ENCODE measurements around the gene RIPOR2. TPM values are rescaled to one million over a fixed set of nuclear protein-coding genes. Genes with fewer than 3 reads are reported as not detected.
"Not testable (repeated sequence)": the region's sequence is repeated elsewhere in the genome, so short reads cannot be mapped to it uniquely, and the experiment has no call there.

RIPOR2 gene
- total RNA-seq, 1 experiment from 2014 or later = not detected

DNA sequence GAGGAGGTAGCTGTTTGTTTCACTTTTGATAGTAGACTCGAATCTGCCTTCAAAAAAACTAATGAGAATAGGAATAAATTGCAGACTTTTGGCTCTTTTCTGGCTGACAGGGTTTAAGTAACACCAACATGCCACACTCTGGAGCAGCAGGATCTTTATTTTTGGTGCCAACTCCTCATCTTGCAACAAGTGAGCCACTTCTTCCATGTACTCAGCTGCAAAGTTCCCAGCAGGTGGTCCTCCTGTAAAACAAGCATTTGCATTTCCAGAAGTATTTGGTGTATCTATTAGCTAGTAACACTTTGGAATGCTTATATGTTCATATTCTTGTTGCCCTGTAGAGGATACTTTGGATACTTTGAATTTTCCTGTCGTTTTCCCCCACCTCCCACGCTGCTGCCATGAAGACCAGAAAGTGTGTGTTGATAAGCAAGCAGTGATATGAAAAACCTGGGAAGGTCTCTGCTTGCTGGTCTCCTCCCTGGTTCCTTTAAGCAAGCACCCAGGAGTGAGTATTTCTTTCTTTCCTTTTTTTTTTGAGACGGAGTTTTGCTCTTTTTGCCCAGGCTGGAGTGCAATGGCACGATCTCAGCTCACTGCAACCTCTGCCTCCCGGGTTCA, 138.1 kb downstream of the RIPOR2 start:
- in situ Hi-C loops (cut with HindIII; ENCODE audit: low sequenced_read_pairs) = no loop called here
- no peak for DNase-seq (ENCODE audit: low spot score)

DNA sequence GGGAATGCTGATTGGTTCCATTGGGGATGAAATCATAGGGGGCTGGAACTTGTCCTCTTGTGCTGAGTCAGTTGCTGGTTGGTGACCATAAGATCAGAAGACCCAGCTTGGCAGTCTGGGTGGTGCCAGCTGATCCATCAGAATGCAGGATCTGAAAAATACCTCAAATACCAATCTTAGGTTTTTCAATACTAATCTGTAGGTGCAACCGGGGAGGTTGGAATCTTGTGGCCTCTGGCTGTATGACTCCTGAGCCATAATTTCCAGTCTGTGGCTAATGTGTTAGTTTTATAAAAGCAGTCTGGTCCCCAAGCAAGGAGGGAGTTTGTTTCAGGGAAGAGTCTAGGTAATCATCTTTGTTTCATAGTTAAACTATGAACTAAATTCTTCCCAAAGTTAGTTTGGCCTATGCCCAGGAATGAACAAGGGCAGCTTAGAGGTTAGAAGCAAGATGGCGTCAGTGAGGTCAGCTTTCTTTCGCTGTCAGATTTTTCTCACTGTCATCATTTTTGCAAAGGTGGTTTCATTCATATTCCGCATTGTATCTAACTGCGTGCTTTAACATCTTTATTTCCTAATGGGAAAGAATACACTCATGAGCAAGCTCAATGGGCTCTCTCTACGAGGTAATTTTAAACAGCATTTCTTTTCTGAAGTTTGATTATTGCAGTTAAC, 139.0 kb downstream of the RIPOR2 start:
- in situ Hi-C loops (cut with HindIII; ENCODE audit: low sequenced_read_pairs) = no loop called here
- DNase-seq (ENCODE audit: low spot score) = no peak

DNA sequence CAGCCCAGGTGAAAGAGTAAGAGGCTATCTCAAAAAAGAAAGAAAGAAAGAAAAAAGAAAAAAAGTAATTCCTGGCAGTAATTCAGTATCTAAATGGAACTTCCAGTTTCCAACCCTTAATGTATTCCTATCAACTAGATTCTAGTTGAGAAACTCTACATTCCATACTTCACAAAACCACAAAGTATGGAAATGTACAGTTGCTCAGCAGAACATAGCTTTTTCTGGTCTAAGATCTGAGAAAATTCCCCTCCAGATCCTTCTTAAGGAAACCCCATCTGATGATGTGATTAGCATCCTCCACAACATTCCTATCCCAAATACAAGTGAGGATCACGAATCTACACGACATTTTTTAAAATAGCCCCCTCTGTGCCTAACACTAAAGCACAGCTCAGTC, 140.7 kb downstream of the RIPOR2 start:
- no peak for DNase-seq (ENCODE audit: low spot score)
- in situ Hi-C loops (cut with HindIII; ENCODE audit: low sequenced_read_pairs) = no loop called here

DNA sequence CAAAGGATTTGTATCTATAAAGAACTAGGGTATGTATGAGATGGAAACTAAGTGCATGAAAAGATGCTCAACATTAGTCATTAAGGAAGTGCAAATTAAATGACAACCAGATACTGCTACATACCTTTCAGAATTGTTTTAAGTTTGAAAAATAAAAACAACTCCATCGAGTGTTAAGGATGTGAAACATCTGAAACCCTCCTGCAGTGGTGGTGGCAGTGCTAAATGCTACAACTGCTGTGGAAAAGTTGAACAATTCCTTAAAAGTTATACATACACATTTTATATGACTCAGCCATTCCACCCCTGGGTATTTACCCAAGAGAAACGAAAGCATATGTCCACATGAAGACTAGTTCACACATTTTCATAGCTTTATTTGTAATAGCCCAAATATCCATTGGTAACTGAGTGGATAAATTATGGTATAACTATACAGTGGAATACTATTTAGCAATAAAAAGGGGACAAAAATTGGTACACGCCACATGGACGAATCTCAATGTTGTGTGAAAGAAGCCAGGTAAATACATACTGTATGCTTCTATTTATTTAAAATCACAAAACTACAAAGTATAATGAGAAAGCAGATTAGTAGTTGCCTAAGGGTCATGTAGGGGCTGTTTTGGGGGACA, 147.6 kb downstream of the RIPOR2 start:
- in situ Hi-C loops (cut with HindIII; ENCODE audit: low sequenced_read_pairs) = no loop called here
- DNase-seq (ENCODE audit: low spot score) = no peak

DNA sequence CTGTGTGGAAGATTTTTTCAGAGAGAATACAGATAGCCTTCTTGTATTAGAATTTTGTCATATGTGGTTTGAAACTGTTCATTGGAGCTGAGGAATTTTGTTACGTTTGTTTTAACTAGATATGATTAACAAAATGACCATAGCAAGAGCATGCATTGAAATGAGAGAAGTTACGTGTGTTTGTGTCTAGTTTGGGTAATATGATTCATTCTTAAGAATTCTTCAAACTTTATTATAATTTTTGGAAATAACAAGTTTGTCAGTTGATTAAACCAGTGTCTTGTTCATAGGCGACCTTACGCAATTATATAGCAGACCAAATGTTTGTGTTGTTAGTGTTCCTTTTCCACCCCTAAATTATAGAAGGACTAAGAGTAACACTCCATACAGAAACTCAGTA, 155.6 kb downstream of the RIPOR2 start:
- DNase-seq (ENCODE audit: low spot score) = no peak
- in situ Hi-C loops (cut with HindIII; ENCODE audit: low sequenced_read_pairs) = no loop called here

DNA sequence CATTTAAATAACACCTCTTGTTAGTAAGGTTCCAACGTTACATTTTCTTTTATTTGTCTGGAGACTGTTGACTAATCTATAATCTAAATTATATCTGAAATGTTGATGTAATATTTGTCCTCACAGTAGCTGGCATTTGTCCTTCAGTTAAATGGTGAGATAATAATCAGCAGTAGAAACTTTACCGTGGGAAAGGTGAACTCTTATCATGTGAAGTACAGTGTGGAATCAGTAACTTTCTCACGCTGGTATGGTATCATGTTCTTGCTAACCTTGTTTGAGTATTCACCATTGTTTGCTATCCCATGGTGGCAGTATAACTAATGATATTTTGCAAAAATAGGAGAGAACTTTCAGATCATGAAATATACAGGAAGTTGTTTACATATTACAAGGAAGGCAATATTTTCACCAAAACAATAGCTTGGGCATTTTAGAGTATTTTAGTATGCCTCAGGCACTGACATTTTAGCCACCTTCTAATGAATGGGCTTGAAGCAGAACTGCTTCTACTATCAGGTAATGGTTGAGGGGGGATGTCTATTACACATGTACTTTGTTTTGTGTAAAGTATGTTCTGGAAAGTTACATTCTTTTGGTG, 156.2 kb downstream of the RIPOR2 start:
- DNase-seq (ENCODE audit: low spot score) = no peak
- in situ Hi-C loops (cut with HindIII; ENCODE audit: low sequenced_read_pairs) = no loop called here

DNA sequence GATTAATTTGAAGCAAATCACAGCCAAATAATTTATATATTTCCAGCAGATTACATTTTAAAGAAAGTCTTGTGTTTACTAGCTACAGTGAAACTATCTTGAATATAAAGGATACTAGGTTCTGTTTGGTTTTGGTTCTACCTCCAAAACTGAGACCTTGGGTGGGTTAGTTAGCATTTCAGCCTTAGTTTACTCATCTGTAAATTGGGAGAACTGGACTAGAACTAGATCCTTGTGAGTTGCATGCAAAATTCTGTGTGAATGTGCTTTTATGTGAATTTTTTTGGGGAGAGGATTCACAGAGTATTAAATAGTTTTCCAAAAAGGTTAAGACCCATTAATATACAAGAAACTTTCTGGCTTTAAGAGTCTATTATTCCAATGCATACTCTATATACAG, 156.9 kb downstream of the RIPOR2 start:
- no peak for DNase-seq (ENCODE audit: low spot score)
- in situ Hi-C loops (cut with HindIII; ENCODE audit: low sequenced_read_pairs) = no loop called here

DNA sequence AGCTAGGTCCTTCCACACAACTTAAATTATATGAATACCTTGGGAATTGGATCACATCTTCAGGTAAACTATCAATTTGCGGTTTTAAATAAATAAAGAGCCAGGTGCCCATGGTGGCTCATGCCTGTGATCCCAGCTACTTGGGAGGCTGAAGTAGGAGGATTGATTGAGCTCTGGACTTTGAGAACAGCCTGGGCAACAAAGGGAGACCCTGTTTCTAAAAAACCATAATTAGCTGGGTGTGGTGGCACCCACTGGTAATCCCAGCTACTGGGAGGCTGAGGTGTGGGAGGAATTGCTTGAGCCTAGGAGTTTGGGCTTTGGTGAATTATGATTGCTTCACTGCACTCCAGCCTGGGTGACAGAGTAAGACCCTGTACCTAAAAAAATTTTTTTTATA, 157.6 kb downstream of the RIPOR2 start:
- in situ Hi-C loops (cut with HindIII; ENCODE audit: low sequenced_read_pairs) = no loop called here
- DNase-seq (ENCODE audit: low spot score) = no peak

DNA sequence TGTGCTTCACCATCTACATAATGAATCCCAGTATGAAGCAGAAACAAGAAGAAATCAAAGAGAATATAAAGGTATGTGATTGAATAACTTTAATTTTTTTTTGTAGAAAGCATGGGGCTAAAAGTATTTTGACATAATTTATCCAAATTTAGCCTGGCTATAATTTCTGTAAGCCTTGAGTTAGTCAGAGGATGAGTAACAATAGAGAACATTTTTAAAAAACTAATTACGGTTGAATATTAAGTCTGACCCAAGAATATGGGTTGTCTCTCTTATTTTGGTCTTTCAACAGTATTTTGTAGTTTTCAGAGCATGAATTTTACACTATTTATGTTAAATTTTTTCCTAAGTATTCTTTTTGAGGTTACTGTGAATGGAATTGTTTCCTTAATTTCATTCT, 158.5 kb downstream of the RIPOR2 start:
- no peak for DNase-seq (ENCODE audit: low spot score)
- in situ Hi-C loops (cut with HindIII; ENCODE audit: low sequenced_read_pairs) = no loop called here

DNA sequence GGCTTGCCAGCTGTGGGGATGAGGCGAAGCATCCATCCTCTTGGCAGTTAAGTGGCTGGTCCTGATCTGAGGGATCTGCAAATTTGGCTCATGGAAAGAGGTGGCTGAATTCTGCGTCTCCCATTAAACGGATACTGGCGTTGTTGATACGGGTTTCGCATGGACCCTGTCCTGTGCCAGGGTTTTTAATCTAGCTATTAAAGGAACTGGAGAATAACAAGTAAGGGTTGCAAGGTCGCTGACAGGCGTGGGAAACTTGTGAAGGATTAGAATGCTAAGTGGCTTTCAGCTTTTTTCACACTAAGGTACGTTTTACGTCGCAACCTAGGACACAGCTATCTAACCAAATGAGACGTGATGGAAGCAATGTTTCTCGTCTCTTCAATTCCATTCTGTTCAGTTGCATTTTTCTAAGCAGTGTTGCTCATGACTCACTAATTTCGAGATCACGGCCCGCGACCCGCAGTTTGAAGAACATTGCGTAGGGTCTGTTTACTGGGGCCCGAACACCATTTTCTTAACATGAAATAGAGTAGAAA, 160.2 kb downstream of the RIPOR2 start:
- in situ Hi-C loops (cut with HindIII; ENCODE audit: low sequenced_read_pairs) = no loop called here
- DNase-seq (ENCODE audit: low spot score) = no peak

DNA sequence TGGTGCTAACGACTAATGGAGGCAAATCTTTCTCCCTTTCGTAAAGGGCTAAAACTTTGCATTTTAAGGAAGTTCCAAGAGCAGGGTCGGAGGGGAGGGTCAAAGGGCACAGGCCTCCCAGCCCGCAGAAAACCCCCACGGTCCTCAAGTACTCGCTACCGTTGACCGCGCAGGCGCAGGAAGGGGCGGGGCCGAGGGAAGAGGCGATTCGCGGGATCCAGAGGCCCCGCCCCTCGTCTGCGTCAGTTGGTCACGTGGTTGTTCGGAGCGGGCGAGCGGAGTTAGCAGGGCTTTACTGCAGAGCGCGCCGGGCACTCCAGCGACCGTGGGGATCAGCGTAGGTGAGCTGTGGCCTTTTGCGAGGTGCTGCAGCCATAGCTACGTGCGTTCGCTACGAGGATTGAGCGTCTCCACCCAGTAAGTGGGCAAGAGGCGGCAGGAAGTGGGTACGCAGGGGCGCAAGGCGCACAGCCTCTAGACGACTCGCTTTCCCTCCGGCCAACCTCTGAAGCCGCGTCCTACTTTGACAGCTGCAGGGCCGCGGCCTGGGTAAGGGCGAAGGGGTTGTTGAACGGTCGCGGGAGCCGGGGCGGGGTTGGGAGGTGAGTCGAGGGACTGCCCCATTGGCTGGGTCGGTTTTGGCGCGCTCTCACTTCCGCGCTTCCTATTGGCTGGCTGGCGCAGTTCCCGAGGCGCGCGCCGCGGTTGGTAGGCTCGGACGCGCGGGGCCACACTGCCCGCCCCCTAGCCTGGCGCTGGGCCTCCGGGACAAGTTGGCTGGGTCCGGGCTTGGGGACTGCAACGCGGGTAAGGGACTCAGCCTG, 160.9 kb downstream of the RIPOR2 start, which contains the start of gene GMNN:
GMNN (plus strand) TSS at position 242 of the 824 bp plus-strand sequence. CDS start 2,310 bp downstream, outside the sequence.
- in situ Hi-C loops (cut with HindIII; ENCODE audit: low sequenced_read_pairs) = no loop called here
- peak; percentile 96 for DNase-seq (ENCODE audit: low spot score)

DNA sequence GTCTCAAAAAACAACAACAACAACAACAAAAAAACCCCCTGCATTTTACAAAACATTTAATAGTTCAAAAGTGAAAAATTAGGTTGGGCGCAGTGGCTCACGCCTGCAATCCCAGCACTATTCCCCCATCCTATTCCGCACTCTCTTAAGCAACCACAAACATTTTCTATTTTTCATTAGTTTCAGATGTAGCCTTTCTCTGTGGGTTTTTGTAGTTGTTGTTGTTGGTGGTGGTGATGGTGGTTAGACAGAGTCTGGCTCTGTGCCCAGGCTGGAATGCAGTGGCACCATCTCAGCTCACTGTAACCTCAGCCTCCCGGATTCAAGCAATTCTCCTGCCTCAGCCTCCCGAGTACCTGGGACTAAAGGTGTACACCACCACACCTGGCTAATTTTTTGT, 167.4 kb downstream of the RIPOR2 start:
- DNase-seq (ENCODE audit: low spot score) = no peak
- in situ Hi-C loops (cut with HindIII; ENCODE audit: low sequenced_read_pairs) = no loop called here

DNA sequence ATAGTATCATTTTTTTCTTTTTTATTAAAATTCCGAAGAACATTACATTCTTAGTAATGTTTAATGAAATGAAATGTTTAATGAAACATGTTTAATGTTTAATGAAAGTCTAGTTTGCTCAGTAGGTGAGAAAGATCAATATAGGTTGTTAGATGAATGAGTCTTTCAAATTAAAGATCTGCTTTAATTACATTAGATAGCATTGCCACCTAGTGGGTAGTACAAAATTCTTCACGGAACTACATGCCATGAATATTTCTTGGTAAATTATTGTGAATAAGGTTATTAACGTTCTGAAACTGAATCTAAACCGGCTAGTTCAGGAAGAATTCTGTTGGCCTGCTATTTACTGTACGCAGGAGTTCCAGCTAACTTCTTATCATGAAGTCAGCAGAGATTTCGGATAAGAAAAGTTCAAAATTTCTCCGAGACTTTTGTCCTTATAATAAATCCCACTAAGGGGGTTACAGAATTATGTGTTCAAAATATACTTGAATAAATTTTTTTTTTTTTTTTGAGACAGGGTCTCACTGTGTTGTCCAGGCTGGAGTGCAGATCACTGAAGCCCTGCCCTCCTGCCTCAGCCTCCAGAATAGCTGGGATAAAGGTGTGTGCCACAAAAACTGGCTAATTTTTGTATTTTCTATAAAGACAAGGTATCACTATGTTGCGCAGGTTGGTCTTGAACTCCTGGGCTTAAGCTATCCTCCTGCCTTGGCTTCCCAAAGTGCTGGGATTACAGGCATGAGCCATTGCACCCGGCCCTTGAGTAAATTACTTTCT, 168.9 kb downstream of the RIPOR2 start:
- in situ Hi-C loops (cut with HindIII; ENCODE audit: low sequenced_read_pairs) = no loop called here
- peak; percentile 16 for DNase-seq (ENCODE audit: low spot score)

DNA sequence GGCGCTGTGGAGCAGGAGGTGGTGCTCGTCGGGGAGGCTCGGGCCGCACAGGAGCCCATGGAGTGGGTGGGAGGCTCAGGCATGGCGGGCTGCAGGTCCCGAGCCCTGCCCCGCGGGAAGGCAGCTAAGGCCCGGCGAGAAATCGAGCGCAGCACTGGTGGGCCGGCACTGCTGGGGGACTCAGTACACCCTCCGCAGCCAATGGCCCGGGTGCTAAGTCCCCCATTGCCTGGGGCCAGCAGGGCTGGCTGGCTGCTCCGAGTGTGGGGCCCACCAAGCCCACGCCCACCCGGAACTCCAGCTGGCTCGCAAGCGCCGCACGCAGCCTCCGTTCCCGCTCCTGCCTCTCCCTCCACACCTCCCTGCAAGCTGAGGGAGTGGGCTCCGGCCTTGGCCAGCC, 169.8 kb downstream of the RIPOR2 start:
- in situ Hi-C loops (cut with HindIII; ENCODE audit: low sequenced_read_pairs) = not testable (repeated sequence)

DNA sequence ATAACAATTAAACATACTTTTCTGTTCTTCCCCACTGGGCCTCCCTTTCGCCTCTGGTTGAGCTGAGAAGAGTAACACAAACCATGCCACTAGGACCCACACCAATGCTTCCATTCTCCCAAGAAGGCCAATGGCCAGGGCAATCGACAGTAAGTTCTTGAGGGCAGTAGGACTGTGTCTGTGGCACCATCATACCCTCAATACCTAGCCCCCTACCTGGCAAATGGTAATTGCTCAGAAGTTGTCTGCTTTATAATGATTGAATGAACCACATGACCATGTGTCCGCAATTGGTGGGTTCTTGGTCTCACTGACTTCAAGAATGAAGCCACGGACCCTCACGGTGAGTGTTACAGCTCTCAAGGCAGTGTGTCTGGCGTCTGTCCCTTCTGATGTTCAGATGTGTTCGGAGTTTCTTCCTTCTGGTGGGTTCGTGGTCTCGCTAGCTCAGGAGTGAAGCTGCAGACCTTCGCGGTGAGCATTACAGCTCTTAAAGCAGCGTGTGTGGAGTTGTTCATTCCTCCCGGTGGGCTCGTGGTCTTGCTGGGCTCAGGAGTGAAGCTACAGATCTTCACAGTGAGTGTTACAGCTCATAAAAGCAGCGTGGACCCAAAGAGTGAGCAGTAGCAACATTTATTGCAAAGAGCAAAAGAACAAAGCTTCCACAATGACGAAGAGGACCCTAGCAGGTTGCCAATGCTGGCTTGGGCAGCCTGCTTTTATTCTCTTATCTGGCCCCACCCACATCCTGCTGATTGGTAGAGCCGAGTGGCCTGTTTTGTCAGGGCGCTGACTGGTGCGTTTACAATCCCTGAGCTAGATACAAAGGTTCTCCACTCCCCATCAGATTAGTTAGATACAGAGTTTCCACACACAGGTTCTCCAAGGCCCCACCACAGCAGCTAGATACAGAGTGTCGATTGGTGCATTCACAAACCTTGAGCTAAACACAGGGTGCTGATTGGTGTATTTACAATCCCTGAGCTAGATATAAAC, 170.6 kb downstream of the RIPOR2 start:
- DNase-seq (ENCODE audit: low spot score); in situ Hi-C loops (cut with HindIII; ENCODE audit: low sequenced_read_pairs): not testable (repeated sequence)

More for the DNA sequence above, 169.8 kb downstream of the RIPOR2 start:
- not testable (repeated sequence) for DNase-seq (ENCODE audit: low spot score)

DNA sequence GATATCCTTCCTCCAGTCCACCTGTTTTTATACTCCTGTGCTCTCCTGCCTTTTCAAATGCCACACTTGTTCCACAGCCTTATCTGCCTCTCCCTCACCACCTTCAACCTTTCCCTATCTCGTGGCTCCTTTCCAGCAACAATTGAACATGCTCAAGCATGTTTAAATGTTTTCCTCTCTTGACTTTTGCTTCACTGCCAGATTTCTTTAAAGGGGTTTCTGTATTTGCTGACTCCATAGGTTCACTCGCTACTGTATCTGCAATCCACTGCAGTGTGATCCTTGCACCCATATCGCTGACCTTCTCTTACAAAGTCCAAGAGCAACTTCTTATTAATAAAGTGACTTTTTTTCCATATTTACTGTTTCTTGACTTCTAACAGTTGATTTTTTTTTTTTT, 172.2 kb downstream of the RIPOR2 start:
- in situ Hi-C loops (cut with HindIII; ENCODE audit: low sequenced_read_pairs) = no loop called here
- no peak for DNase-seq (ENCODE audit: low spot score)

DNA sequence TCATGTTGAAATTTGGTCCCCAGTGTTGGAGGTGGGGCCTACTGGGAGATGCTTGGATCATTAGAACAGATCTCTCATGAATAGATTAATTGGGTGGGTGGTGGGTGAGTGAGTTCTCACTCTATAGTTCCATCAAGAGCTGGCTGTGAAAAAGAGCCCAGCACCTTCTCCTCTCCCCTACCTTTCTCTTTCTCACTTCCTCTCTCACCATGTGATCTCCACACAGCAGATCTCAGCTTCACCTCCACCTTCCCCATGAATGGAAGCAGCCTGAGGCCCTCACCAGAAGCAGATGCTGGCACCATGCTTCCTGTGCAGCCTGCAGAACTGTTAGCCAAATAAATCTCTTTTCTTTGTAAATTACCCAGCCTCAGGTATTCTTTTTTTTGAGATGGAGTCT, 173.9 kb downstream of the RIPOR2 start:
- in situ Hi-C loops (cut with HindIII; ENCODE audit: low sequenced_read_pairs) = no loop called here
- no peak for DNase-seq (ENCODE audit: low spot score)
